Iris pigment epithelial cell (primary cell): ENCODE data around the gene DNPEP.
"Not testable (repeated sequence)": the region's sequence is repeated elsewhere in the genome, so short reads cannot be mapped to it uniquely, and the experiment has no call there.

Experiments used
- DNase-seq: peaks from one replicate; pipeline ENCODE4 v3.0.0-alpha.2; 2011; ENCODE audit warnings: low read depth

DNPEP gene

GRCh38 chr2:219419012-219419324 is 31.3 kb upstream of the DNPEP start:
- DNase-seq, result no peak

DNA sequence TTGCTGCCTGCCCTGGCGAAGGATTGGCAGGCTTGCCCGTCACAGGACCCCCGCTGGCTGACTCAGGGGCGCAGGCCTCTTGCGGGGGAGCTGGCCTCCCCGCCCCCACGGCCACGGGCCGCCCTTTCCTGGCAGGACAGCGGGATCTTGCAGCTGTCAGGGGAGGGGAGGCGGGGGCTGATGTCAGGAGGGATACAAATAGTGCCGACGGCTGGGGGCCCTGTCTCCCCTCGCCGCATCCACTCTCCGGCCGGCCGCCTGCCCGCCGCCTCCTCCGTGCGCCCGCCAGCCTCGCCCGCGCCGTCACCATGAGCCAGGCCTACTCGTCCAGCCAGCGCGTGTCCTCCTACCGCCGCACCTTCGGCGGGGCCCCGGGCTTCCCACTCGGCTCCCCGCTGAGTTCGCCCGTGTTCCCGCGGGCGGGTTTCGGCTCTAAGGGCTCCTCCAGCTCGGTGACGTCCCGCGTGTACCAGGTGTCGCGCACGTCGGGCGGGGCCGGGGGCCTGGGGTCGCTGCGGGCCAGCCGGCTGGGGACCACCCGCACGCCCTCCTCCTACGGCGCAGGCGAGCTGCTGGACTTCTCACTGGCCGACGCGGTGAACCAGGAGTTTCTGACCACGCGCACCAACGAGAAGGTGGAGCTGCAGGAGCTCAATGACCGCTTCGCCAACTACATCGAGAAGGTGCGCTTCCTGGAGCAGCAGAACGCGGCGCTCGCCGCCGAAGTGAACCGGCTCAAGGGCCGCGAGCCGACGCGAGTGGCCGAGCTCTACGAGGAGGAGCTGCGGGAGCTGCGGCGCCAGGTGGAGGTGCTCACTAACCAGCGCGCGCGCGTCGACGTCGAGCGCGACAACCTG is 30.7 kb upstream of the DNPEP start, which contains the start of gene DES:
TSS of gene DES (plus strand) at position 223 of the 857 bp plus-strand sequence. CDS start at position 309, 86 bp downstream.
- DNase-seq, result peak; percentile 19

GRCh38 chr2:219417374-219417773 is 29.7 kb upstream of the DNPEP start:
- DNase-seq, result no peak

DNA sequence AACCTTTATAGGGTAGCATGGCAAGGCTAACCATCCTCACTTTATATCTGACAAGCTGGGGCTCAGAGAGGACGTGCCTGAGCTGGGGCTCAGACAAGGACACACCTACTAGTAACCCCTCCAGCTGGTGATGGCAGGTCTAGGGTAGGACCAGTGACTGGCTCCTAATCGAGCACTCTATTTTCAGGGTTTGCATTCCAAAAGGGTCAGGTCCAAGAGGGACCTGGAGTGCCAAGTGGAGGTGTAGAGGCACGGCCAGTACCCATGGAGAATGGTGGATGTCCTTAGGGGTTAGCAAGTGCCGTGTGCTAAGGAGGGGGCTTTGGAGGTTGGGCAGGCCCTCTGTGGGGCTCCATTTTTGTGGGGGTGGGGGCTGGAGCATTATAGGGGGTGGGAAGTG is 29.2 kb upstream of the DNPEP start:
- DNase-seq, result no peak

DNA sequence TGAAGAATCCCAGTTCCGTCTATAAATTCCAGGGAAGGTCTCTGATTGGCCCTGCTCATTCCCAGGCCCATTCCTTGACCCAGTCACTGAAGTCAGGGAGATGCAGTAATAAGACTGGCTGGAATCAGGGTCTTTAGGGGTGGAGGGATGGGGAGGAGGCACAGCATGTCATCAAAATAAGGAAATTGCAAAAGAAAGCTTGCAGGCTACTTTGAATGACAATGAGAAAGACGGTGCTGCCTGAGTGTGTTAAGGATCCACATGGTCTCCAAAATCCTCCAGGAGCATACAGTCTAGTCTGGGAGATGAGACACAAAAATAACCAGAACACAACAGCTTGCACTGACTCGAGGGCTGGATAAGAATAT is 28.5 kb upstream of the DNPEP start:
- no peak for DNase-seq

GRCh38 chr2:219415580-219416234 is 28.0 kb upstream of the DNPEP start:
- DNase-seq, result no peak

DNA sequence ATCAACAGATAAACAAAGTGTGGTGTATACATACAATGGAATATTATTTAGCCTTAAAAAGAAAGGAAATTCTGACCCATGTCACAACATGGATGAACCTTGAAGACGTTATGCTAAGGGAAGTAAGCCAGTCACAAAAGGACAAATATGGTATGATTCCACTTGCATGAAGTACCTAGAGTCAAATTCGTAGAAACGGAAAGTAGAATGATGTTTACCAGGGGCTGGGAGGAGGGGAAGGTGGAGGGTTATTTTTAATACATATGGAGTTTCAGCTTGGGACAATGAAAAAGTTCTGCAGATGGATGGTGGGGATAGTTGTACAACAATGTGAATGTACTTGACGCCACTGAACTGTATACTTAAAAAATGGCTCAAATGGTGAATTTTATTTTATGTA is 27.1 kb upstream of the DNPEP start:
- no peak for DNase-seq

DNA sequence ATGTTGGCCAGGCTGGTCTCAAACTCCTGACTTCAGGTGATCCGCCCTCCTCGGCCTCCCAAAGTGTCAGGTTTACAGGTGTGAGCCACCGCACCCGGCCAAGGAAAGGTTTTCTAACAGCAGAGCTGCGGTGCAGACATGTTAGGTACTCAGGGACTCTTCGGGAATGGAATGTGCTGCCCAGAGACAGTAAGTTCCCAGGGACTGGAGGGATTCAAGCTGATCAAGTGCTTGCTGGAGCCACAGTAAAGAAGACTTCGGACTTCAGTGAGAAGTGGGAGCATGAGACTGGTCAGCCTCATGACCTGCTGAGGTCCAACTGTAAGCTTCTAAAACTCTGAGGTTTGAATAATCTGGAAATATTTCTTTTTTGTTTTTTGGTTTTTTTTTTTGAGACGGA is 22.7 kb upstream of the DNPEP start:
- no peak for DNase-seq

DNA sequence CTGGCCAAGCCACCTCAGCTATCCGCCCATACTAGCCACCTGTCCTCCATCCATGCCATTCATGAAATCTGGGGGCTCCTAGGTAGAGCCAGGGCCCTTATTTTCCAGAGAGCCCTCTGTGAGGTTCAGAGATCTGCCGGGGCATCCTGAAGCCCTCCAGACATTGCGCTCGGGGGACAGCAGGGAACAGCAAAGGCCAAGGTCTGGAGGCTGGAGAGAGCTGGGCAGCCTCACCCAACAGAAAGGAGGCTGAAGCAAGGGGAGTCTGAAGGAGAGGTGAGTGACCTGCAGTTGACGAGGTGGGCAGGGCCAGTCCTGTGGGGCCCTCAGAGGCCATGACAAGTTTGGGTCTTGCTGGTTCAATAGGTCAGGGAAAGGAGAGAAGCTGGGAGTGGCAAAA is 21.9 kb upstream of the DNPEP start:
- no peak for DNase-seq

GRCh38 chr2:219408631-219409030 is 20.9 kb upstream of the DNPEP start:
- no peak for DNase-seq

DNA sequence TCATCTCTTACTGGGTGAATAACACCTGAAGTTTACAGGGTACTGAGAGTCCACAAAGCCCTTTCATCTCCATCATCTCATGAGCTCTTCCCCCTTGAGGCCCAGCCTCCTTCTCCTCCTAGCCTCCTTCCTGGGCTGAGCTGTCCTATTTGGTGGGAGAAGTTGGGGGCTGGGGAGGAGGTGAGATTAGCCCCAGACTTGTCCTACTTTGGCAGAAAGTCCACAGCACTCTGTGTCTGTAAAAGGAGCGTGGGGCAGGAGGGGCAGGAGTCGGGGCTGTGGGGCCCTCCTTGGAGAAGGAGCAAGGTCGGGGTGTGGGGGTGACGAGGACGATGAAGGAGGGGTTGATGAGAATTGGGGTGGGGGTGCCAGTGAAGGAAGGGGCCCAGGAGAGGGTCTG is 20.5 kb upstream of the DNPEP start:
- DNase-seq, result no peak

DNA sequence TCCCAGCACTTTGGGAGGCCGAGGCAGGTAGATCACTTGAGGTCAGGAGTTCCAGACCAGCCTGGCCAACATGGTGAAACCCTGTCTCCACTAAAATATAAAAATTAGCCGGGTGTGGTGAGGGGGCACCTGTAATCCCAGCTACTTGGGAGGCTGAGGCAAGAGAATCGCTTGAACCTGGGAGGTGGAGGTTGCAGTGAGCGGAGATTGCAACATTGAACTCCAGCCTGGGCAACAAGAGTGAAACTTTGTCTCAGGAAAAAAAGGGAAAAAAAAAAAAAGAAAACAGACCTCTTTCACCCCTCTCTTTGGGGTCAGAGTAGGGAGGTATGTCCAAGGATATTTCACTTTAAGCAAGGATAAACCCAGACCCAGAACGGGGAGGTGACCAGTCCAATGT is 19.6 kb upstream of the DNPEP start:
- not testable (repeated sequence) for DNase-seq

GRCh38 chr2:219406861-219407230 is 19.1 kb upstream of the DNPEP start:
- DNase-seq, result peak; percentile 83

DNA sequence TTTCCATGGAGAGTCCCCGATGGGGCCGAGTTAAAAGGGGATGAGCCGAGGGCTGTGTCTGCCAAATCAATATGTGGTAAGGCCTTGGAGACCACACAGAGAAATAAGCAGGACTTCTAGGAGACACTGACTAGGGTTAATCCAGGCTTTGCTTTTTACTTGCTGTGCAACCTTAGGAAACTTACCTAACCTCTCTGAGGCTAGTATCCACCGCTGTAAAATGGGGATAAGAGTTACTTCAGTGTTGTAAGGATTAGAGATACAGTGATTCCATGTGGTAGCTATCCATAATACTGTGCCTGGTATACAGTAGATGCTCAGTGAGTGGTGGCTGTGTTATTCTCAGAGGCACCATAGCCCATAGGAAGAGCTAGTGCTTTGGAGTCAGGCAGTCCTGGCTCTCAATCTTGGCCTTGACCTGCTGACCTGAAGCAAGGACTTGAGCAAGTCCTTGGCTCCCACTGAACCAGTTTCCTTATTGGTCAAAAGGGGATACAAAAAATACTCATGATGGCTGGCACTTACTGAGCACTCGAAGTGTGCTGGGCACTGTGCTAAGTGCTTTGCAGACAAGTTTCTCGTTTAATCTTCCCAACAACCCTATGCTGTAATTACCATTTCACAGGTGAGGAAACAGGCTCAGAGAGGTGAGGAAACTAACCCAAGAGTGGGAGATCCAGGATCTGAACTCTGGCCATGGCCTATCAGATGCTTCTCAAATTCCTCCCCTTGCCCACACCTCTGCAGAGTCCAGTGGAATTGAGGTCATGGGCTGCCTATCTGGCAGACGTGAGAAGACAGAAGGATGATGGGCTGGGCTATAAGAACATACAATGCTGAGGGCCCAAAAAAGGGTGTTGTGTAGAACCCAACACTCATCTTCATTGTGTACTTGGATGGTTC is 18.5 kb upstream of the DNPEP start:
- no peak for DNase-seq

- no peak for DNase-seq
Observed at GRCh38 chr2:219405451-219405850, 17.7 kb upstream of the DNPEP start.

DNA sequence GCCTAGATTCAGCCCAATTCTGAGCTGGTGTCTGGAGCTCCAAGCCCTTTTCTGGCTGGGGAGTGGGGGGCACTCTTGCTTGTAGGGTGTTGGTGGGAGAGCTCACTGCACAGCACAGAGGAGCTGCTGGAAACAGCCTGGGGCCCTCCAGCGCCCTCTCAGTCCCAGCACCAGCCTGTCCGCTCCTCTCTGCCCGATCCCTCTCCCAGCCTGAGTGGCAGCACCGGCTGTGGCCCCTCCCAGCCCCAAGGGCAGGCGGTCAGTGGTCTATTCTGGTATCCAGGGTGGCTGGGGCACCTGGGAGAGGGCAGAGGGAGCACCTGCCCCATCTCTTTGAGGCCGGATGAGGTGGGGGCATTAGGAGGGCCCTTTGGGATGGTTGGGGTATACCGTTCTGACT is 17.2 kb upstream of the DNPEP start:
- no peak for DNase-seq

GRCh38 chr2:219404291-219404910 is 16.7 kb upstream of the DNPEP start:
- no peak for DNase-seq

DNA sequence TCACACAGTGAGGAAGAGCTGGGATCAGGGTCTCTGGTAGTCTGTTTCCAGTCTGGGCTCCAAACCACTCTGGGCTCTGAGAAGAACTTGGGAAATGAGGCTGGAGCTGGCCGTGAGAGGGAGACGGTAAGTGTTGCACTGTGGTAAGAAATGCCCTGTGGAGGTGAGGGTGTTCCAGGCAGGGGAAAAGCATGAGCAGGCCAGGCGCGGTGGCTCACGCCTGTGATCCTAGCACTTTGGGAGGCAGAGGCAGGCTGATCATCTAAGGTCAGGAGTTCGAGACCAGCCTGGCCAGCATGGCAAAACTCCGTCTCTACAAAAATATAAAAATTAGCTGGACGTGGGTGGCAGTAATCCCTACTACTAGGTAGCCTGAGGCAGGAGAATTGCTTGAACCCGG is 16.1 kb upstream of the DNPEP start:
- DNase-seq, result no peak

DNA sequence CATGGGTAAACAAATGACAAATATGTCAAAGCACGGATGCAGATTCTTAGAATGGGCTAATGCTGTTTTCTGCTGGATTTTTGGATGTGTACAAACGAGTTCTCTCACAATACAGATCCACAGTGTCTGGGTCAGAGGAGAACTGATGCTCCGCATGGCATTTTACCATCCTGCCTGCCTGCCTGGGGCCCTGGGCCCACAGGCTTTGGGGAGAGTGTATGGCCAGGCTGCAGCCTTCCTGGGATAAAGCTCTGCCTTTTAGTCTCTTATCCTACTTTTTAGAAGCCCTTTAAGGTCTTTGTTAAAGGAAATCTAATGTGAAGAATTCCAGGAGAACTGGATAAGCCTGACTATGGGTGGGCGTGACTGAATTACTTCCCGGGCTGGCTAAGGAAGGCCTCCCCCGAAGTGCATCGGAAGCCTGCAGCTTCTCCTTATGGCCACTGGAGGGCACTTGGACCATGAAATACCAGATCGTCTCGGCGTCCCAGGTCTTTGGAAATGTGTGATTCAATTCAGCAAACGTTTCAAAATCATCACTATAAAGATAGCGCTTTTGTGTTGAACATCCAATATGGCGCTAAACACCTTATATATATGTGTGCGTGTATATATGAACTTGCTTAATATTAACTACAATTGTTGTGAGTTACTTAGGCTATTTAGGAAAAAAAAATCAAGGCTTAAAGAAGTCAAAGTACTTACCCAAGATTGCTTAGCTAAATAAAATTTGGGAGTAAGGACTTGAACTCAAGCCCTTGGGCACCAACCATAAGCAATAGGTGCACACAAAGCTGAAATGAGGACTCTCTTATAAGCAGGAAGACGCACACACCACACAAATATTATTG is 15.2 kb upstream of the DNPEP start:
- peak; percentile 85 for DNase-seq

GRCh38 chr2:219401606-219402005 is 13.9 kb upstream of the DNPEP start:
- no peak for DNase-seq

- no peak for DNase-seq
Observed at GRCh38 chr2:219400562-219400961, 12.8 kb upstream of the DNPEP start.
